Activated T-helper 1 cell treated with Interleukin-2 at 50 U/mL for 16 hours (primary cell): ENCODE results near the gene MYH15.

Experiments used
- DNase-seq: peaks from one replicate; pipeline ENCODE4 v3.0.0-alpha.2; 2020; ENCODE audit warnings: low read depth

The MYH15 gene

GRCh38 chr3:108510496-108510895 lies at the start of gene MYH15:
MYH15 (minus strand) TSS chr3:108510596; CDS start chr3:108510530, 66 bp downstream.
- DNase-seq: no peak

GRCh38 chr3:108555966-108556581 lies 45.7 kb upstream of the MYH15 start:
- DNase-seq: no peak

DNA sequence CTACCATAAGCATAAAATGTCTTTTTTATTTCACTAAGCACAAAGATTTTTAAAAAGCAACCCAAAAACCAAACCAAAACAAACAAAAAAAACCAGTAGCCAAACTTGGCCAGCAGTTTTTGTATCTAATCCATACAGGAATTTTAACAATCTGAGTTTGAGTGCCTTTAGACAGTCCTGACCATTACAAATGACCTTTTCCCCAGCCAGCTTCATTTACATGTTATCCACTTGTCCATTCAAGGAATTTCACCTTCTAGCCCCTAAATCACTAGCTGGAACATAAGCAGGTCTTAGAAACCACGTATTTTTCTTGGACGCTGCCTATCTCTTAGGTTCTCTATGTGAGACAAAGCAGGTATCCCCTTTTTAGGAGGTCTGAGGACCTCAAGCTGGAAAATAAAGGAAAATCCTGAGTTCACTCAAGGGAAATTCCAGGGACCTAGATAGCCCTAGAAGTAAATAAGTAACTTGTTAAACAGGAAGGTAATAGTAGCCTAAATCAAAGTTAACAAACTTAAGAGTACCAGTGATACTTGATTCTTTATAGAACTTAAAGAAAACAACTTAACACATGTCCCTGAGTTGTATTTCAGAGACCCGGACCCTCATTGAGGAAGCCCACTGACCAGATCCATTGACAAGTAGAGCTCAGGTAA lies 44.6 kb upstream of the MYH15 start:
- no peak for DNase-seq

GRCh38 chr3:108554229-108554628 lies 43.8 kb upstream of the MYH15 start:
- DNase-seq: no peak

GRCh38 chr3:108552267-108553159 lies 42.1 kb upstream of the MYH15 start:
- no peak for DNase-seq

GRCh38 chr3:108548886-108549285 lies 38.5 kb upstream of the MYH15 start:
- DNase-seq: no peak

- DNase-seq: no peak
Observed at GRCh38 chr3:108548304-108548703, 37.9 kb upstream of the MYH15 start.

GRCh38 chr3:108546692-108547091 lies 36.3 kb upstream of the MYH15 start:
- no peak for DNase-seq

DNA sequence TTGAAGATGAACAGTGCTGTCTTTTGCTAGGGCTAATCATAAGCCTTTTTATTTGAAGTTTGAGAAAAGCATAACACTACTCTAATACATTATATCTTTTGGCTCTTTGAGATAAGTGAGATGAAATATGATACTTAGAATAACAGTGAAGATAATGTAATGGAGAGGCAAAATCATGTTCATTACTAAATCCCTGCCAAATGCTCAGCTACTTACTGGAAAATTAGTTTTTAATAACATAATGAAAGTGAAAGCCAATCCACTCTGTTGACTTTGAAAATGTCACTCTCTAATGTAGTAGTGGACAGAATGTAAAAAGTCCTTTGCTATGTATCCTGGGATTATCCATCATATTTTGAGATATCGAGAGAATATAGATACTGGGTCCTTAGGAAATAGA lies 35.9 kb upstream of the MYH15 start:
- DNase-seq: no peak

DNA sequence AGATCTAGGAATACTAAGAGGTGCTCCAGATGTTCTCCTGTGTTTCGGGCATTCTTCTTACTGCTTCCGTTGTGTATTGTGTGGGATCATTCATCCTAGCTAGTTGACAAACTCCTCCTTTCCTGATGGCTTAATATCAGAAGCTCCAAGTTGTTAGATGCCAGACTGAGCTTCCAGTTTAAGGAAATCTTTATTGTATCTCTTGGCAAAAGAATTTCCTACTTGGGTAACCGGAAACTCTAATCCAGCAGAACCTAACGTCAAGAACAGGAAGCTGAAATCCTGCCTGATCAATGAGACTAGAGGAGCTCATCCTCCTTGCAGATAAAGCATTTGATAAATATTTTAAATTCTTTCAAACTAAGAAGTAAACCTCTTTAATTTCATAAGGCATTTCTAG lies 27.7 kb upstream of the MYH15 start:
- no peak for DNase-seq

DNA sequence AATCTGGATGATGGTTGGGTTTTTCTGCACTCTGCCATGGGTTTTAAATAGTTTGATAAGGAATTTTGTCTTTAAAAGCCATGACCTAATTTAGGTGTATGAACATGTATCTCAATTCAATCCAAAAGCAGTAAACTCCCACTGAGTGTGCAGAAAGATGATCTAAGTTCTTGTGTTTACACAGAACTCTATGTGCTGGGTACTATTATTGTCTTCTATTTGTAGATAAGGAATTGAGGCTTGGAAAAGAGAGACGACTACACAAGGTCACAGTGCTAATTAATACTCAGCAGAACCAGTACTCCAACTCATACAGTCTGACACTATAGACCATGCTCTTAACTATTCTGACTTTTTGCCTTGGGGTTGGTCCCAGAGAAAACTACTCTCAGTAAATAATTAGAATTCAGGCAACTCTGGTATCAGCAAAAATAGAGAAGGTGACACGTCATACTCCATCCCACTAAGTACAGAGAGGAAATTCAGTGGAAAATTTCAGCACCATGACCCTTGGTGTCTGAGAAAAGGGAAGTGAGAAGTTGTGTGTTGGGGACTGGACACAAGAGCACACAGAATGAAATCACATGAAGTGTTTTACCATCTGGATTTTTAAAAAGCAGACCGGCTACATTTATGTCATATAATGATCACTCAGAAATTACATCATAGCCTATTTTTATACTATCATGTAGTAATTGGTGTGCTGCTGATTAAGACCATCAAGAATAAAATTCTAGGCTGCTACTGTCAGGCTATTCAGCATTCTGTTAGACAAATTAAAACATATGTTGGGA lies 18.3 kb upstream of the MYH15 start:
- no peak for DNase-seq

GRCh38 chr3:108527817-108528216 lies 17.4 kb upstream of the MYH15 start:
- DNase-seq: no peak

GRCh38 chr3:108527109-108527508 lies 16.7 kb upstream of the MYH15 start:
- DNase-seq: no peak

DNA sequence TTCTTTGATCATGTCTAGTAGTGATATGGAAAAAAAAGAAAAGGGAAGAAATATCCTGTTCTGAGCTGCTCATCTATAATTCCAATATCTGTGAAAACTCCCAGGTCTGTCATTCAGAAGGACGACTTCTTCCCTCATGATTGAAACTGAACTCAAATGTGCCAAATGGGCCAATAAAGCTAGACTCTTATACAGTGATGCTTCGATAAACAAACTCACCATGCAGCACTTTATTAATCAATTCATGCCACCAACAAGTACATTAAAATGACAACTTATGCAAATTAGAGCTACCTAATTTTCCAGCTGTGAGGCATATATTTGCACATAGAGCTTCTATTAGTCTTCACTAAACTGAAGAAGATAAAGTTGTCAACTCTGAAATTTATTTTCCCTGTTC lies 15.6 kb upstream of the MYH15 start:
- DNase-seq: no peak

GRCh38 chr3:108525256-108525655 lies 14.9 kb upstream of the MYH15 start:
- DNase-seq: no peak

DNA sequence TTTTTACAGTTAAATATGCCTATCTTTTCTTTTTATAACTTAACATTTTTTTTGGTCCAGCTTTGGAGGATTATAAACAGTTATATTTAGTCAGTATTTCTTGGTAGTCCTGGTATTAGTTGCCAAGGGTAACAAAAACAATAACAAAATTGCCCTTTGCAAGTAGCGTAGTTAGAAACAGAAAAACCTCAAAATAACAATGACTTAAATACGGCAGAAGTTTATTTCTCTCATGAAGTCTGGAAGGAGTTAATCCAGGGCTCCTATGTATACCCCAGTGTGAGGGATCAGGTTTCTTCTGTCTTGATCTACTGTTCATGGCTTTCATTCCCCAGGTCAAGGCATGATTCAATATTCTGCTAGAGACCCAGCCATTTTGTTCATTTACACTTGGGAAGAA lies 14.1 kb upstream of the MYH15 start:
- no peak for DNase-seq

DNA sequence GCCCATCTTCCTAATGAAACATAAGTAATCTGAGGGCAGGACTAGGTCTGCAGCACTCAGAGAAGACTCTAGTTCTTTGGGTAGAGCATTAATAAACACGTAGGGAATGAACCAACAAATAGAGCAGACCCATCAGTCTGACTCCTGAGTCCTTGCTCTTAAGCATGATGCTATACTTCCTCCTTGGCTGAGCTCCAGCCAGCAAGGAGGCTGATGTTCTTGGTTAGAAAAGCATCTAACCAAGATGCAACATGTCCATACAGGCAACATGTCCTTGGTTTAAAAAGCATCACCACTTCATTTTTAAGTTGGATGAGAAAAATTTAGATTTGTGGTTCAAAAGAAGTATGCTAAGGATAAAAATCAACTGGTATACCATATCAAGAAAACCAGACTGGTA lies 8.5 kb upstream of the MYH15 start:
- no peak for DNase-seq

DNA sequence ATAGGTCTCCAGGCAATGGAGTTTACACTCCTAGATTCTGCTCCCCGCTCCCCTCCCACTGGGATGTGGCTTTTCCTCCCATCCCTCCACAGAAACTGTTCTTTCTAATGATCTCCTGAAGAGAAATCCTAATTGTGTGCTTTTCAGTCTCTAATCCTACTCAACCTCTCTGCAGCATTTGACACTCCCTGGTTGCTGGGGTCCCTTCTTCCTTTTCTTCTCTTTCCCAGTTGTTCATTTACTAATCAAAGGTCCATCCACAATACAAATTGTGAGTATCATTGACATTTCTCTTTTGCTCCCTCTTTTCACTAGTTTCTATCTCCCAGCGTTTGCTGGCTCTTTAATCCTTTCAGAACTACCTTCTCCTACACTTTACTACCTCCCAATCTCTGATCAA lies 6.5 kb upstream of the MYH15 start:
- no peak for DNase-seq

DNA sequence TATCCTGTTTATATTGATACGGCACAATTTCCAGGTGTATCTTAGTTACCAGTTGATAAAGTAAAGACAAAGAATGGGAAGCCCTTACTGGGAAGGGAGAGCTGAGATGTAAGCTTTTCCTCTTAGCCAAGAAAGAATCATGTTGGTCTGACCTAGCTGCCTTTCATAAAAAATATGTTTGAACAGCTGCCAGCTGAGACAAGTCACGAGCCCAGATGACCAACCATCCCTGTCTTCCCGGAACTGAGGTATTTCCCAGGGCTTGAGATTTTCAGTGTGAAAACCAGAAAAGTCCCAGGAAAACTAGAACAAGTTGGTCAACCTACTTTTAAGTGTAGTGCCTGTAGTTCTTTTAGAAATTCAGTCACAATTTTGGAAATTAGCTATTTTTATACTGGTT lies 3.6 kb upstream of the MYH15 start:
- no peak for DNase-seq

- no peak for DNase-seq
Observed at GRCh38 chr3:108512671-108513070, 2.3 kb upstream of the MYH15 start.

- DNase-seq: no peak
Observed at GRCh38 chr3:108511490-108511889, 1.1 kb upstream of the MYH15 start.

DNA sequence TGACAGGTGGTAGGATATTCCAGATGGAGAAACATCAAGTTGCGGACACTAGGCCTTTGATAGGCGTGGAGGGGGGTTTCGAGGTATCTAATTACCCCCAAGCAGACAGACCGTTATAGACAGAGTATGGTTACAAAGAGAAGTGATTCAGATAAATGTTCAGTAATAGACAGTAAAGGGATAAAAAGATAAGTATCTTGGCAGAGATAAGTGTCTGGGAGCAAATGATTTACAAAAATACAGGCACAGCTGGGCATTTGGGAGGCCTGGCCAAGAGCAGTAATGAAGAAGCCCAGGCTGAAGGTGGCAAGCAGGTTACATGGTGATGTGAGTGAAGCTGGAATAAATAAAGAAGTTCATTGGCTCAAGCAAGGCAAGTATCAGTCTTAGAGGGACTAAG lies 659 bp upstream of the MYH15 start:
- DNase-seq: no peak
